ENCODE measurements around the gene DOCK1. TPM values are rescaled to one million over a fixed set of nuclear protein-coding genes. Genes with fewer than 3 reads are reported as not detected.

Gene DOCK1
- total RNA-seq, 2 donors from 2014 or later = 0.34 to 0.67 TPM

GRCh38 chr10:127252818-127253217, 347.6 kb downstream of the DOCK1 start:
- H3K27me3 Mint-ChIP-seq = no peaks in the 10 kb centered on the region

DNA sequence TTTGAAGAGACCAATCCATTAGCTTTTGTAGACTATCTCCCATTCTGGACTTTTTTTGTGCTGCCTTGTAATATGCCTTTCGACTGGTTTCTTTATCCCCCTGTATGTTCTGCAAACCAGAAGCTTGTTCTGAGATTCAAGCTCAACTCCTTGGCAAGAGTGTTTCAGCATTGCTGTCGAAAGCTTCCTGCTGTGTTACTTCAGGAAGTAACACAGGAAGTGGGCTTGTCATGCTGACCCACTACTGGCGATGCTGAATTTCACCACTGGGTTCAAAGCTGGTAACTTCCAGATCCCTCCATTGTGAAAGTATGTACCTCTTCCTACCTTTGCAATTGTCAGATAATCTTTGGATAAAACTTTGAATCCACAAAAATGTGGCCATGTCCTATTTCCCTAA, 349.0 kb downstream of the DOCK1 start:
- no peak overlapping the region for H3K4me3 Mint-ChIP-seq
- no peak for ATAC-seq (replicated peaks)
- peaks cover 6% of the 10 kb centered on the region for H3K4me1 Mint-ChIP-seq
- H3K9me3 Mint-ChIP-seq = peaks cover 3% of the 10 kb centered on the region
- H3K27me3 Mint-ChIP-seq = no peaks in the 10 kb centered on the region
- no peak overlapping the region for H3K27ac Mint-ChIP-seq
- no peaks in the 10 kb centered on the region for H3K36me3 Mint-ChIP-seq (ENCODE audit: low read depth)

More at GRCh38 chr10:127252818-127253217, 347.6 kb downstream of the DOCK1 start:
- no peaks in the 10 kb centered on the region for H3K36me3 Mint-ChIP-seq (ENCODE audit: low read depth)
- H3K4me3 Mint-ChIP-seq = no peak overlapping the region
- no peak for ATAC-seq (replicated peaks)
- no peak overlapping the region for H3K27ac Mint-ChIP-seq
- peaks cover 3% of the 10 kb centered on the region for H3K9me3 Mint-ChIP-seq
- H3K4me1 Mint-ChIP-seq = peaks cover 6% of the 10 kb centered on the region

- no peak for ATAC-seq (replicated peaks)
- Mint-ChIP-seq H3K27ac (no peak overlapping the region), H3K9me3 (peaks cover 12% of the 10 kb centered on the region), H3K27me3 (no peaks in the 10 kb centered on the region), H3K4me3 (no peak overlapping the region), H3K4me1 (peaks cover 6% of the 10 kb centered on the region), H3K36me3 (ENCODE audit: low read depth) (no peaks in the 10 kb centered on the region)
Measured at GRCh38 chr10:127257395-127257794, 352.2 kb downstream of the DOCK1 start.

DNA sequence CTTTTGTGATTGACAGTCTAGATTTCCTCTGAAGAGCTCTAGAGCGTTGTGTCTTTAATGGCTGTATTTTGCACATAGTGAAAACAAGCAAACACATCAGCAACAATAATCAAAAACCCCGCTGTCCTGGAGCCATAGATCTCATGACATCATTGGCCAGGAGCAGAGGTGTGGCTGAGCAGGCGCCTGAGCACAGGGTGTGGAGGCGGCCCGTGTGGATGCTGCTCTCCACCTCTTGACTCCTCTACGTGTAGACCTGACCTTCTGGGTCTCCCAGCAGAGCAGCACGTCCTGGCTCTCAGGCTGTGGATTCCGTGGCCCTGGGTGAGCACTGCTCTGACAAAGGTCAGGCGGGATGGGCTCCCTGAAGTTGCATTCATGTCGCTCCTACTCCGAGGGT, 354.1 kb downstream of the DOCK1 start:
- H3K4me3 Mint-ChIP-seq = no peak overlapping the region
- no peak for ATAC-seq (replicated peaks)
- H3K9me3 Mint-ChIP-seq = peaks cover 10% of the 10 kb centered on the region
- no peaks in the 10 kb centered on the region for H3K36me3 Mint-ChIP-seq (ENCODE audit: low read depth)
- H3K4me1 Mint-ChIP-seq = peaks cover 1% of the 10 kb centered on the region
- no peaks in the 10 kb centered on the region for H3K27me3 Mint-ChIP-seq
- no peak overlapping the region for H3K27ac Mint-ChIP-seq

- ATAC-seq (replicated peaks) = no peak
- peaks cover 9% of the 10 kb centered on the region for H3K9me3 Mint-ChIP-seq
- H3K36me3 Mint-ChIP-seq (ENCODE audit: low read depth) = no peaks in the 10 kb centered on the region
- no peak overlapping the region for H3K27ac Mint-ChIP-seq
- peaks cover 6% of the 10 kb centered on the region for H3K27me3 Mint-ChIP-seq
- H3K4me1 Mint-ChIP-seq = no peaks in the 10 kb centered on the region
- no peak overlapping the region for H3K4me3 Mint-ChIP-seq
Measured at GRCh38 chr10:127262606-127263005, 357.4 kb downstream of the DOCK1 start.

DNA sequence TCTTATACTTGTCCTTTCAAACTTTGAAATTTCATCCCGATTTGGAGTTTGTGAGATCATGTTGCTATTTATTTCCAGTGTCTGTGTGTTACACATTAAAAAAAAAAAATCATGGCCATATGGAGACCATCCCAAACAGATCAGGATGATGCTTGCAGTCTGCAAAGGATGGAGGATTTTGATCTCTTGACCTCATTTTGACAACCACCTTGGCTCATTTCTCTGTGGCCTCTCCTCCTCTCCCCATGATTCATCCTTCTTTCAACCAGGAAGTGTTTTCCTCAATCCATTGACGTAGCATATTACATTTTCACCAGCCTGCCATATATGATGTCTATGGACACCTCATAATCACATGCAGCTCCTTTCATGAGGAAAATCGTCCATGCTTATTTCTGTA, 360.1 kb downstream of the DOCK1 start:
- Mint-ChIP-seq H3K4me3 (no peak overlapping the region), H3K27ac (no peak overlapping the region), H3K9me3 (peaks cover 7% of the 10 kb centered on the region), H3K4me1 (no peaks in the 10 kb centered on the region), H3K27me3 (peaks cover 9% of the 10 kb centered on the region), H3K36me3 (ENCODE audit: low read depth) (no peaks in the 10 kb centered on the region)
- no peak for ATAC-seq (replicated peaks)

GRCh38 chr10:127266431-127266830, 361.2 kb downstream of the DOCK1 start:
- ATAC-seq (replicated peaks) = no peak
- no peak overlapping the region for H3K27ac Mint-ChIP-seq
- peaks cover 14% of the 10 kb centered on the region for H3K27me3 Mint-ChIP-seq
- H3K9me3 Mint-ChIP-seq = no peaks in the 10 kb centered on the region
- H3K36me3 Mint-ChIP-seq (ENCODE audit: low read depth) = no peaks in the 10 kb centered on the region
- H3K4me1 Mint-ChIP-seq = no peaks in the 10 kb centered on the region
- no peak overlapping the region for H3K4me3 Mint-ChIP-seq

GRCh38 chr10:127267442-127267841, 362.2 kb downstream of the DOCK1 start:
- Mint-ChIP-seq H3K27ac (no peak overlapping the region), H3K27me3 (peaks cover 14% of the 10 kb centered on the region), H3K9me3 (no peaks in the 10 kb centered on the region), H3K4me3 (no peak overlapping the region), H3K36me3 (ENCODE audit: low read depth) (no peaks in the 10 kb centered on the region), H3K4me1 (no peaks in the 10 kb centered on the region)
- ATAC-seq (replicated peaks) = no peak

DNA sequence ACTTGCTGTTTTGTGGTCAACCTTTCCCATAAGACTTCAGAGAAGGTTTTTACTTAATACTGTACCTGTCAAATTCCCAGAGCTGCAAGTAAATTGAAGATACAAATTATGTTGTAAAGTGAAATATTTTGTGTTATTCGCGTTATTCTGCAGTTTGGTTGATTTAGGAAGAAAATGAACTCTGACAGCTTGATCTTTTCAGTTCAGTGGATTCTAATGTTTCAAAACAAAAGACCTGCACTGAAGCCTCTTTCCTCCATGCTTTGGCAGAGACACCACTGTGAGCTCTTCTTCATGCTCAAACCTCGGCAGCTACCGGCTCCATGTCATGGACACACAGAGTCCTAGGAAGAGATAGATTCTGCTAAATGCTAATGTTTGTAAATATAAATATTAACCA, 366.8 kb downstream of the DOCK1 start:
- H3K4me3 Mint-ChIP-seq = no peak overlapping the region
- H3K27ac Mint-ChIP-seq = no peak overlapping the region
- H3K4me1 Mint-ChIP-seq = peaks cover 6% of the 10 kb centered on the region
- H3K27me3 Mint-ChIP-seq = peaks cover 16% of the 10 kb centered on the region
- H3K36me3 Mint-ChIP-seq (ENCODE audit: low read depth) = no peaks in the 10 kb centered on the region
- no peaks in the 10 kb centered on the region for H3K9me3 Mint-ChIP-seq
- no peak for ATAC-seq (replicated peaks)

DNA sequence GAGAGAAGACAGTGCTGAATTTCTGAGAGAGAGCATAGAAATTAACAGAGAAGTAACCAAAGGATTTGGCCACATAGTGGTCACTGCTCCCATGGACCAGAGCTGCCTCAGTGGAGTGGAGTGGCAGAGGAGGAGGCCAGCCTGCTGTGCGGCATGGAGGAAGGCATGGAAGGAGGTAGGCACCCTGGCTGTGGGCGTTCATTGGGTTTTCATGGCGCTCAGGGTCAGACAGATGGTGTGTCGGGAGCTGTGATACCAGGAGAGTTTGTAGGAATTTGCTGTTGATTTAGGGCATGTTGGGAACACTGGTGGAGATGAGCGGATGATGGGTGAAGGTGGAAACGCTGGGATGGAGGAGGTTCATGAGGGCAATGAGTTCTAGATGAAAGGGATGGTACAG, 370.0 kb downstream of the DOCK1 start:
- peaks cover 6% of the 10 kb centered on the region for H3K4me1 Mint-ChIP-seq
- no peaks in the 10 kb centered on the region for H3K9me3 Mint-ChIP-seq
- no peak for ATAC-seq (replicated peaks)
- H3K27ac Mint-ChIP-seq = no peak overlapping the region
- no peak overlapping the region for H3K4me3 Mint-ChIP-seq
- peaks cover 13% of the 10 kb centered on the region for H3K27me3 Mint-ChIP-seq
- H3K36me3 Mint-ChIP-seq (ENCODE audit: low read depth) = no peaks in the 10 kb centered on the region

DNA sequence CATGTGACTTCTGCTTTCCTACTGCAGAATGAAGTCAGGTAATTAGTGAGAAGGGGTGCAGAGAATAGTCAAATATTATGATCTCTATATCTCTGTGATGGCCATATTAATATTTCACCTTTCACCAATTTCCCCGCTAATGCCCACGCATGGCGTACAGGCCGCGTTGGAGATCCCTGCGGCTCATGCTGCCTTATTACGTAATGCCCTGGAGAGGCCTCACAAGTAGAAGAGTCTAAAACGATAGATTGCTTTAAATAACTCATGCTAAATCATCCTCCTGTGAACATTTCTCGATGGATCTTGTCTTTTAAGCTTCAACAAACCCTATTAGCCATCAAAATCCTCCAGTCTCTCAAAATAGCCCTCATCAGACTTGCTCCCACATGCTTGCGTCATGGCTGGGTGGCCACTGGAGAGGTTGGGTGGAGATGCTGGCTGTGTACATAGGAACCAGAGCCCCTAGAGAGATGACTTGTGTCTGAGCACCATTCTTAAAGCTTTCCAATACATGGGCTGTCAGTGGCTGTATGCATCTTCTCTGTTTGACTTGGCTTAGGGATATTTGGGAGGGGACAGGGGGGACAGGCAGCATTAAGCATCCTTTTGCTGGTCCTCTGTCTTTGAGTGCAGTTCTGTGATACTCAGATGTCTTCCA, 370.7 kb downstream of the DOCK1 start:
- peaks cover 7% of the 10 kb centered on the region for H3K27me3 Mint-ChIP-seq
- H3K9me3 Mint-ChIP-seq = no peaks in the 10 kb centered on the region
- H3K27ac Mint-ChIP-seq = no peak overlapping the region
- H3K36me3 Mint-ChIP-seq (ENCODE audit: low read depth) = no peaks in the 10 kb centered on the region
- peaks cover 6% of the 10 kb centered on the region for H3K4me1 Mint-ChIP-seq
- H3K4me3 Mint-ChIP-seq = no peak overlapping the region
- no peak for ATAC-seq (replicated peaks)

DNA sequence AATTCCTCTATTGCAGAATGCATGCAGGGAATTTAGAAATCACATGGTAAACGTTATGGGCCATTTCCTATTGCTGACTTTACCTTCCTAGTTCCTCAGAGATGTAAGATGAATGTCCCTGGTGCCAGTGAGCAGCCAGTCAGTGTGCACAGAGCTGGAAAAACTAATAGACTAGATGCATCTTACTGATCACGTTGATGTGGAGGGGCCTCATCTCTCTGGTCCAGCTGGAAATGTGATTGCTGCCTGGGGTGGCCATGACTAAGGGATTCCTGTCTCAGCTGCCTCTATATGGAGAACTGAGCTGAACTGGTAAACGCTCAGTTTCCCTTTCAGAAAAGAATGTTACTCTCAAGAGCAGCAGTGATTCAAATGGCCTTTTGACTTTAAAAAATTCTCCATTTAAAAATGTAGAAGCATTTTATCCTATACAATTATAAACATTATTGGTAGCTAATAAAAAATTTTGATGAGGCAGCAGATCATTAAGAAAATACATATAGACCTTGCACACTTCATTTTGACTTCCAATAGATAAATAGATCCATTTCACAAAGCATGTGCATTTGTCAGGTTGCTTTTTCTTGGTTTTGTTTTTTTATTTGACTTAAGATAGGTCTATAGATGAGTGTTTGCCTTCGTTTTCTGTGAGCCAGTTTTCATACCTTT, 371.7 kb downstream of the DOCK1 start:
- Mint-ChIP-seq H3K27me3 (peaks cover 7% of the 10 kb centered on the region), H3K9me3 (no peaks in the 10 kb centered on the region), H3K27ac (no peak overlapping the region), H3K36me3 (ENCODE audit: low read depth) (no peaks in the 10 kb centered on the region), H3K4me3 (no peak overlapping the region), H3K4me1 (peaks cover 6% of the 10 kb centered on the region)
- ATAC-seq (replicated peaks) = no peak

GRCh38 chr10:127278001-127278400, 372.8 kb downstream of the DOCK1 start:
- Mint-ChIP-seq H3K36me3 (ENCODE audit: low read depth) (no peaks in the 10 kb centered on the region), H3K9me3 (no peaks in the 10 kb centered on the region), H3K4me3 (no peak overlapping the region), H3K27me3 (peaks cover 7% of the 10 kb centered on the region), H3K27ac (no peak overlapping the region), H3K4me1 (peaks cover 6% of the 10 kb centered on the region)
- no peak for ATAC-seq (replicated peaks)

DNA sequence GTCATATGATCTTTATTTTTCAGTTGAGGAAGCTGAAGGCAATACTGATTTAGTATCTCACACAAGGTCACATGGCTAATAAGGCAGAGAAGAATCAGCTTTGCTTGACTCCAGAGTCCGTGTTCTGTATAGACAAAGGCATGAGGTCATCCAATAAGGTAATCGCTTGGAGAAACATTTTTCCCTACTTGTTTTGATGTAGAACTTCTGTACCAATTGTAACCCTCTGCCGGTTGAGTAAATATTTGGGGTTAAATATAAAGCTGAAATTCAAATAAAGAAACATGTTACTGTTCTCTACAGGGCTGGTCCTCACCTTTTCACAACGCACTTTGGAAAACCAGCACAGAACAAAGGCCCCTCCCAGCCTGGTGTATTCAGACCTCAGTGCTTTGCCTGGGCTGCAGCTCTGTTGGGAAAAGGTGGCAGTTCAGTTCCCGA, 374.1 kb downstream of the DOCK1 start:
- Mint-ChIP-seq H3K9me3 (no peaks in the 10 kb centered on the region), H3K4me3 (no peak overlapping the region), H3K27ac (no peak overlapping the region), H3K36me3 (ENCODE audit: low read depth) (no peaks in the 10 kb centered on the region), H3K4me1 (peaks cover 6% of the 10 kb centered on the region), H3K27me3 (peaks cover 7% of the 10 kb centered on the region)
- ATAC-seq (replicated peaks) = no peak

GRCh38 chr10:127280446-127280845, 375.2 kb downstream of the DOCK1 start:
- H3K9me3 Mint-ChIP-seq = no peaks in the 10 kb centered on the region

More at GRCh38 chr10:127280446-127280845, 375.2 kb downstream of the DOCK1 start:
- H3K36me3 Mint-ChIP-seq (ENCODE audit: low read depth) = no peaks in the 10 kb centered on the region
- no peak for ATAC-seq (replicated peaks)
- peaks cover 1% of the 10 kb centered on the region for H3K27me3 Mint-ChIP-seq
- H3K27ac Mint-ChIP-seq = no peak overlapping the region
- peaks cover under 1% of the 10 kb centered on the region for H3K4me1 Mint-ChIP-seq
- H3K4me3 Mint-ChIP-seq = no peak overlapping the region
